Measurements from ENCODE around the gene PTPRC.

The PTPRC gene

GRCh38 chr1:198620951-198621824 lies 17.7 kb upstream of the PTPRC start:
- DNase-seq, result peak; percentile 61

GRCh38 chr1:198622001-198622400 lies 16.8 kb upstream of the PTPRC start:
- no peak for DNase-seq

GRCh38 chr1:198623752-198624647 lies 14.8 kb upstream of the PTPRC start:
- DNase-seq, result no peak

- DNase-seq, result no peak
Measured at GRCh38 chr1:198624648-198624980, 14.2 kb upstream of the PTPRC start.

GRCh38 chr1:198627436-198628066 lies 11.3 kb upstream of the PTPRC start:
- DNase-seq, result no peak

- no peak for DNase-seq
Measured at GRCh38 chr1:198628067-198628455, 10.8 kb upstream of the PTPRC start.

GRCh38 chr1:198629610-198630009 lies 9.2 kb upstream of the PTPRC start:
- no peak for DNase-seq

- no peak for DNase-seq
Measured at GRCh38 chr1:198630863-198631262, 8.0 kb upstream of the PTPRC start.

GRCh38 chr1:198631292-198631691 lies 7.5 kb upstream of the PTPRC start:
- no peak for DNase-seq

GRCh38 chr1:198632007-198632406 lies 6.8 kb upstream of the PTPRC start:
- no peak for DNase-seq

GRCh38 chr1:198633675-198634121 lies 5.1 kb upstream of the PTPRC start:
- no peak for DNase-seq

- no peak for DNase-seq
Measured at GRCh38 chr1:198635964-198636363, 2.9 kb upstream of the PTPRC start.

GRCh38 chr1:198636391-198636790 lies 2.4 kb upstream of the PTPRC start:
- DNase-seq, result no peak

GRCh38 chr1:198637157-198637556 lies 1.7 kb upstream of the PTPRC start:
- no peak for DNase-seq

GRCh38 chr1:198637916-198638437 lies 863 bp upstream of the PTPRC start:
- DNase-seq, result no peak

GRCh38 chr1:198638441-198638840 lies 399 bp upstream of the PTPRC start:
- DNase-seq, result no peak

- DNase-seq, result no peak
Measured at GRCh38 chr1:198639671-198640143, 867 bp downstream of the PTPRC start.

- DNase-seq, result no peak
Measured at GRCh38 chr1:198640174-198640573, 1.3 kb downstream of the PTPRC start.

GRCh38 chr1:198641501-198641900 lies 2.7 kb downstream of the PTPRC start:
- DNase-seq, result no peak

GRCh38 chr1:198641966-198642668 lies 3.3 kb downstream of the PTPRC start:
- DNase-seq, result no peak

- no peak for DNase-seq
Measured at GRCh38 chr1:198642983-198643382, 4.1 kb downstream of the PTPRC start.

GRCh38 chr1:198643808-198644207 lies 5.0 kb downstream of the PTPRC start:
- DNase-seq, result no peak
